Uterus (tissue), 2 donors: Measurements from ENCODE around the gene ATP5PB.

ENCODE experiments used
- CTCF ChIP-seq, 4 experiments: fragments of 200-600 bp in 2 of 4; fragments of 450-650 bp in 2 of 4; sonication (generic) in 2 of 4; IDR thresholded peaks; one replicate each; pipeline ENCODE4 v1.5.1; 2016 to 2019; ENCODE audit warnings: antibody characterized with exemption in 4 of 4, mild to moderate bottlenecking in 2 of 4, moderate library complexity in 1 of 4
- POLR2A ChIP-seq, 2 donors: fragments of 450-650 bp; IDR thresholded peaks; one replicate each; pipeline ENCODE4 v1.6.1; 2016; ENCODE audit warnings: antibody characterized with exemption in 2 of 2, mild to moderate bottlenecking in 1 of 2, moderate library complexity in 1 of 2

- TF ChIP-seq CTCF (IDR thresholded peaks at IDR 0.05) (no peak), POLR2A (IDR thresholded peaks at IDR 0.05) (no peak)
Observed at GRCh38 chr1:111404588-111404987, 44.7 kb upstream of the ATP5PB start.
